OCI-LY7 (cell line): ENCODE measurements around the gene VSNL1.

ENCODE experiments used
- EZH2phosphoT487 ChIP-seq: fragments of 200-600 bp; sonication (generic); IDR thresholded peaks from 2 replicates; pipeline ENCODE4 v1.6.1; 2018; ENCODE audit warnings: low read depth, borderline replicate concordance, mild to moderate bottlenecking, mixed run types, antibody characterized with exemption, low read length, moderate library complexity, mixed read lengths
- TF ChIP-seq, protein P1 (sequence below): fragments of 200-600 bp; sonication (generic); conservative IDR thresholded peaks from 2 replicates; pipeline ENCODE4 v1.5.1; 2014; ENCODE audit warnings: mild to moderate bottlenecking, antibody characterized with exemption, low read length, moderate library complexity, mixed read lengths

DNA sequence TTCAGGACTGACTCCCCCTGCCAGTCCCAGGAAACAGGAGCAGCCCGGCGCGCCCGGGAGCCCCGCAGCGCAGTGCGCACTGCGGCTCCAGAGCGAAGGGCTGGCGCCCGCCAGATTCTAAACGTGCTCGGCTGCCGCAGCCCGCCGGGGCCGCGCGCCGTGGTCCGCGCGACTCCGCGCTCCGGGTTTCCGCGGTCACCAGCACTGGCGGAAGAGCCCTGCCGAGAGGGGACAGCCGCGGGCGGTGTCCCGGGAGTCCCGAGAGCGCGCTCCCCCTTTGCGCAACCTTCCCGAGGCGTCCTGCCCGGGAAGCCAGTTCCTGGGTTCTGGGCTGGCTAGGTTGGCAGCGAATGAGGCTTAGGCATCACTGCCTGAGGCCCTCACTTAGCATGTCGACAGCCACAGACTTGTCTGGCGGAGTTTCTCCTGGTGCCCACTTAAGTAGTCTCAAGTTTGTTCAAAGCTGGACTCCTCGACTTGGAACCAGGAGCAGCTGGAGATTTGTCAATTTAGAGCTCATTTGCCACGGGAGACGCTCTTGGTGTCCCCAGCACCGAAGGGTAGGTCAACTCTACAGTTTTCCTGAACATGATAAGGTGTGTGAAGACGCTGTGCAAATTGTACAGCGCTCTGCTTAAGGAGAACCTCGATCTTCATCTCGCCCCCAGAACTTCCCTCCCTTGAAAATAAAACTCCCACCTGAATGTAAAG lies 1.5 kb upstream of the VSNL1 start:
- TF ChIP-seq, protein P1, sequence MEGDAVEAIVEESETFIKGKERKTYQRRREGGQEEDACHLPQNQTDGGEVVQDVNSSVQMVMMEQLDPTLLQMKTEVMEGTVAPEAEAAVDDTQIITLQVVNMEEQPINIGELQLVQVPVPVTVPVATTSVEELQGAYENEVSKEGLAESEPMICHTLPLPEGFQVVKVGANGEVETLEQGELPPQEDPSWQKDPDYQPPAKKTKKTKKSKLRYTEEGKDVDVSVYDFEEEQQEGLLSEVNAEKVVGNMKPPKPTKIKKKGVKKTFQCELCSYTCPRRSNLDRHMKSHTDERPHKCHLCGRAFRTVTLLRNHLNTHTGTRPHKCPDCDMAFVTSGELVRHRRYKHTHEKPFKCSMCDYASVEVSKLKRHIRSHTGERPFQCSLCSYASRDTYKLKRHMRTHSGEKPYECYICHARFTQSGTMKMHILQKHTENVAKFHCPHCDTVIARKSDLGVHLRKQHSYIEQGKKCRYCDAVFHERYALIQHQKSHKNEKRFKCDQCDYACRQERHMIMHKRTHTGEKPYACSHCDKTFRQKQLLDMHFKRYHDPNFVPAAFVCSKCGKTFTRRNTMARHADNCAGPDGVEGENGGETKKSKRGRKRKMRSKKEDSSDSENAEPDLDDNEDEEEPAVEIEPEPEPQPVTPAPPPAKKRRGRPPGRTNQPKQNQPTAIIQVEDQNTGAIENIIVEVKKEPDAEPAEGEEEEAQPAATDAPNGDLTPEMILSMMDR, result no peak
- peak; percentile 20 for TF ChIP-seq EZH2phosphoT487
